Upper lobe of left lung (tissue), 6 donors: Measurements from ENCODE around the gene TACC2. TPM values are rescaled to one million over a fixed set of nuclear protein-coding genes. Genes with fewer than 3 reads are reported as not detected.
A peak's percentile ranks its signal among the peaks of the same experiment; 100 is the strongest.

Source experiments
- ATAC-seq, 2 donors: fragments of 200-7000 bp; cut with Tn5 transposase; one replicate each; pipeline ENCODE4 v1.9.1; 2022; ENCODE audit warnings: mild to moderate bottlenecking in 2 of 2, moderate library complexity in 2 of 2; ENCODE audit not compliant: low FRiP score in 2 of 2
- DNase-seq, 2 donors: peaks; one replicate each; pipeline ENCODE4 v3.0.0-alpha.2; 2019 to 2020
- H3K27ac ChIP-seq, 4 donors: fragments of 200-600 bp; sonication (generic); one replicate each; pipeline ENCODE4 v1.5.1; 2016 to 2019
- H3K27me3 ChIP-seq, 4 donors: fragments of 200-600 bp; sonication (generic); one replicate each; pipeline ENCODE4 v1.5.1; 2017 to 2019
- H3K36me3 ChIP-seq, 4 donors: fragments of 200-600 bp; sonication (generic); one replicate each; pipeline ENCODE4 v1.5.1; 2016 to 2019
- H3K4me1 ChIP-seq, 4 donors: fragments of 200-600 bp; sonication (generic); one replicate each; pipeline ENCODE4 v1.5.1; 2018 to 2019
- H3K4me3 ChIP-seq, 4 donors: fragments of 200-600 bp; sonication (generic); one replicate each; pipeline ENCODE4 v1.5.1; 2017 to 2019; ENCODE audit warnings: mild to moderate bottlenecking in 2 of 4, moderate library complexity in 1 of 4
- H3K9me3 ChIP-seq, 4 donors: fragments of 200-600 bp; sonication (generic); one replicate each; pipeline ENCODE4 v1.5.1; 2018 to 2019
- CTCF ChIP-seq, 6 experiments: fragments of 450-650 bp in 4 of 6; fragments of 200-600 bp in 2 of 6; sonication (generic) in 2 of 6; IDR thresholded peaks; one replicate each; pipeline ENCODE4 v1.5.1; 2016 to 2019; ENCODE audit warnings: antibody characterized with exemption in 6 of 6
- EP300 ChIP-seq, 4 donors: sonication (generic); formaldehyde crosslinking; IDR thresholded peaks; one replicate each; pipeline ENCODE4 v1.5.1; 2017; ENCODE audit warnings: antibody characterized with exemption in 4 of 4, control low read depth in 2 of 4
- POLR2A ChIP-seq, 4 donors: fragments of 450-650 bp; IDR thresholded peaks; one replicate each; pipeline ENCODE4 v1.5.1; 2016 to 2017; ENCODE audit warnings: antibody characterized with exemption in 4 of 4, mild to moderate bottlenecking in 2 of 4
- POLR2AphosphoS5 ChIP-seq, 2 donors: sonication (generic); formaldehyde crosslinking; IDR thresholded peaks; one replicate each; pipeline ENCODE4 v1.5.1; 2017; ENCODE audit warnings: antibody characterized with exemption in 2 of 2
- WGBS, 2 donors: methylation state at CpG; one replicate each; pipeline ENCODE4 v1.1.5; 2017 to 2018; 5-methylcytosine and 5-hydroxymethylcytosine counted together
- total RNA-seq, 6 donors: library from RNA; depleted of rRNA in 4 of 6; stranded (reverse); fragments of >200 nt in 4 of 6; gene quantifications; one replicate each; pipeline versions ENCODE4 v1.1.0 to v1.2.1, GENCODE V29; 2016 to 2021
- donor health status: DM: no; HTN: no; CAD: no; lungs with moderate emphysema.
- donor health status: DM: no; HTN: yes; CAD: no; lungs with severe emphysema.

Gene TACC2
- total RNA-seq, 6 donors from 2014 or later, result 158 to 701 (median 386) TPM

DNA sequence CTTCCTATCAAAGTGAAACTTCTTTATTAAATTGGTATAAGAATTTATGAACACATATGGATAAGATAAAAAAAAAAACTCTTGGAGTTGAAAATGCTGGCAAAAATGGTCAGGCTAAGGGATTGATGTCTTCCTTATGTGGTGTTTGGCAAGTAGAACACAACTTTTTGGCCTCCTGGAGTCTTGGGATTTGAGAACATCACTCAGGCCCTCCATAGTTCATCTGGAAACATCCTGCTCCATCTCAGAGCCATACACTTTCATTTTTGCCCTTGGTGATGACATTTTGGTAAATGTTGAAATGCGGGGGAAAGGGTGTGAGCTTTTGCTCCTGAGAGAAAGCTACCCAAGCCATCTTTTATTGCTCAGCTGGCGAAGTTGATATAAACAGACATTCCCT lies 254.6 kb downstream of the TACC2 start:
- Histone ChIP-seq H3K27me3 (no peaks in the 10 kb centered on the region), H3K4me1 (no peaks in the 10 kb centered on the region), H3K9me3 (no peaks in the 10 kb centered on the region), H3K27ac (no peak overlapping the region), H3K36me3 (peaks cover 24 to 98% (median 69%) of the 10 kb centered on the region in 4 donors), H3K4me3 (no peak overlapping the region)
- WGBS, 2 donors, result 80 to 86% methylated on average over 2 of the region's 2 CpGs
- TF ChIP-seq CTCF (IDR thresholded peaks at IDR 0.05), result no peak
- no peak for TF ChIP-seq EP300 (IDR thresholded peaks at IDR 0.05)
- TF ChIP-seq POLR2A (IDR thresholded peaks at IDR 0.05), result no peak
- no peak for TF ChIP-seq POLR2AphosphoS5 (IDR thresholded peaks at IDR 0.05)
- DNase-seq (no peak), ATAC-seq (peak in 1 of 2 donors; percentile 40)

GRCh38 chr10:122244001-122244975 lies 255.3 kb downstream of the TACC2 start:
- DNase-seq (no peak), ATAC-seq (no peak)
- no peaks in the 10 kb centered on the region for H3K9me3 ChIP-seq
- no peak overlapping the region for H3K4me3 ChIP-seq
- 84 to 86% methylated on average over 10 to 11 of the region's 11 CpGs for WGBS, 2 donors
- H3K4me1 ChIP-seq, result no peaks in the 10 kb centered on the region
- H3K27ac ChIP-seq, result no peak overlapping the region
- TF ChIP-seq POLR2AphosphoS5 (IDR thresholded peaks at IDR 0.05) (no peak), CTCF (IDR thresholded peaks at IDR 0.05) (no peak), POLR2A (IDR thresholded peaks at IDR 0.05) (no peak), EP300 (IDR thresholded peaks at IDR 0.05) (no peak)
- H3K27me3 ChIP-seq, result no peaks in the 10 kb centered on the region
- H3K36me3 ChIP-seq, result peaks cover 23 to 98% (median 70%) of the 10 kb centered on the region in 4 donors

DNA sequence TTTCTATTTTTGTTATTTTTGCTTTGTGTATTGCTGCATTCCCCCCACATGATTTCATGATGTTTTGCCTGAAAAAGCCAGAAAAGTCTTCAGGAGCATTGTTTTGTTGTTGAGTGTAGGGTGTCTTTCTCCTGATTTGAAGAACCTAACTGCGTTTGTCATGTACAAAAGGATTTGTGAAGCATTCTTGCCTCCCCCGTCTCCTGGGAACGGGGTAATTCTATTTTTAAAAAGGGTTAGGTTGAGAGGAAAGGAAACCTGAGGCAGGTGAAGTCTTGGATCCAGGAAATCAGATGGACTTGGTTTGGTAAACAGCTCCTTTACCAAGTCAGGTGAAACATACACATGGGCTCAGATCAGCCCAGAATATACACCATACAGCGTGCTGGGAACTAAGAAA lies 256.2 kb downstream of the TACC2 start:
- H3K9me3 ChIP-seq, result no peaks in the 10 kb centered on the region
- no peak overlapping the region for H3K27ac ChIP-seq
- H3K4me3 ChIP-seq, result no peak overlapping the region
- DNase-seq (no peak), ATAC-seq (no peak)
- peaks cover 29 to 98% (median 69%) of the 10 kb centered on the region in 4 donors for H3K36me3 ChIP-seq
- H3K4me1 ChIP-seq, result no peaks in the 10 kb centered on the region
- no peaks in the 10 kb centered on the region for H3K27me3 ChIP-seq
- 77 to 85% methylated on average over 4 of the region's 4 CpGs for WGBS, 2 donors
- TF ChIP-seq POLR2AphosphoS5 (IDR thresholded peaks at IDR 0.05) (no peak), POLR2A (IDR thresholded peaks at IDR 0.05) (no peak), EP300 (IDR thresholded peaks at IDR 0.05) (no peak), CTCF (IDR thresholded peaks at IDR 0.05) (no peak)

GRCh38 chr10:122245897-122246296 lies 256.9 kb downstream of the TACC2 start:
- H3K27ac ChIP-seq, result no peak overlapping the region
- ATAC-seq (no peak), DNase-seq (no peak)
- WGBS, 2 donors, result 88 to 91% methylated on average over 11 of the region's 11 CpGs
- H3K9me3 ChIP-seq, result no peaks in the 10 kb centered on the region
- no peaks in the 10 kb centered on the region for H3K27me3 ChIP-seq
- peaks cover 24 to 98% (median 65%) of the 10 kb centered on the region in 4 donors for H3K36me3 ChIP-seq
- no peaks in the 10 kb centered on the region for H3K4me1 ChIP-seq
- TF ChIP-seq POLR2A (IDR thresholded peaks at IDR 0.05) (no peak), POLR2AphosphoS5 (IDR thresholded peaks at IDR 0.05) (no peak), EP300 (IDR thresholded peaks at IDR 0.05) (no peak)
- no peak overlapping the region for H3K4me3 ChIP-seq

DNA sequence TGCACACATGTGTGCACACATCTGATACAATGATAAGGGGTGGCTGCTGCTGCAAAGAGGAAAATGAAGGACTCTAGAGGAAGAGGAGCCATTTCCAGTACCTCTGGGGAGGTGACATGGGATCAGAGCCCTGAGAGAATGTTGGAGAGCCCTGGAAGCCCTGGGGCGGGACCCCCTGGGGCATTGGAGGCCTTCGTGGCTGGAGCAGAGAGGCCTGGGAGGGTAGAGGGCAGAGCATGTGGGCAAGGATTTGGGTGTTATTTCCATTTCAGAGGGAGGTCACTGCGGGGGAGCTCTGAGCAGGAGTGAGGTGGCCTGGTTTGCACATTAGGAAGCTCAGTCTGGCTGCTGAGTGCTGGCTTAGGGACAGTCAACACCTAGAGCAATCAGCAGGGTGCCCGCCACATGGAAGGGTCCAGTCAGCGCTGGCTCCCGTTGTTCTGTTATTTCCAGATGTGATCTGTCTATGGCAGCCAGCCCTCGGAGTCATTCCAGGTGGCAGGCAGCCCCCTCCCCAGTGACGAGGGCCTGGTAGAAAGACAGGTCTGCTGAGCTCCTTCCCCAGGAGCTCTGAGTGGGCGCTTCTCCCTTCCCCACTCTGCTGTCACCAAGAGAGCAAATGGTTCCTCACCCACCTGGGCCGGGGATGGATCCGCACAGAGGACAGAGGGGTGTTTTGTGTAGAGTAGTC lies 258.0 kb downstream of the TACC2 start:
- no peak overlapping the region for H3K4me3 ChIP-seq
- no peak for TF ChIP-seq CTCF (IDR thresholded peaks at IDR 0.05)
- 86 to 87% methylated on average over 6 to 11 of the region's 11 CpGs for WGBS, 2 donors
- ATAC-seq, result no peak
- no peaks in the 10 kb centered on the region for H3K27me3 ChIP-seq
- no peaks in the 10 kb centered on the region for H3K4me1 ChIP-seq
- no peak for DNase-seq
- no peak overlapping the region for H3K27ac ChIP-seq
- peaks cover 17 to 98% (median 60%) of the 10 kb centered on the region in 4 donors for H3K36me3 ChIP-seq
- H3K9me3 ChIP-seq, result no peaks in the 10 kb centered on the region
